ENCODE measurements around the gene CACNB2.

DNA sequence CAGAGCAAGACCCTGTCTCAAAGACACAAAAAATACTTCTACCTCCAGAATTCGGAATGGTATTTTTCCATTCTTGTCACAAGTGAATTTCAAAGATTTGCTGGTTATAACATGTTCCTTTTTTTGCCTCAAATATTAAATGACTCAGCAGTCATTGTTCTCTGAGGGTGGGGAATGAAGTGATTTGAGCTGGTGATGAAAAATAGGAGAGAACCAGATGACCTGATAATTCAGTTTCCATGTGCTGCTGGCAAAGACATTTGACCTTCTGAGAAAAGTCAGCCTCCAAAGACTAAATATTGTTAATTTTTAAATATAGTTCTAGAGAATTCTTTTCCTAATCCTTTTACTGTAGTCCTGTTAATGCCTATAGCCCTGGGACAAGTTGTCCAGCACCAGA, 78.9 kb downstream of the CACNB2 start:
- TF ChIP-seq, protein P1, sequence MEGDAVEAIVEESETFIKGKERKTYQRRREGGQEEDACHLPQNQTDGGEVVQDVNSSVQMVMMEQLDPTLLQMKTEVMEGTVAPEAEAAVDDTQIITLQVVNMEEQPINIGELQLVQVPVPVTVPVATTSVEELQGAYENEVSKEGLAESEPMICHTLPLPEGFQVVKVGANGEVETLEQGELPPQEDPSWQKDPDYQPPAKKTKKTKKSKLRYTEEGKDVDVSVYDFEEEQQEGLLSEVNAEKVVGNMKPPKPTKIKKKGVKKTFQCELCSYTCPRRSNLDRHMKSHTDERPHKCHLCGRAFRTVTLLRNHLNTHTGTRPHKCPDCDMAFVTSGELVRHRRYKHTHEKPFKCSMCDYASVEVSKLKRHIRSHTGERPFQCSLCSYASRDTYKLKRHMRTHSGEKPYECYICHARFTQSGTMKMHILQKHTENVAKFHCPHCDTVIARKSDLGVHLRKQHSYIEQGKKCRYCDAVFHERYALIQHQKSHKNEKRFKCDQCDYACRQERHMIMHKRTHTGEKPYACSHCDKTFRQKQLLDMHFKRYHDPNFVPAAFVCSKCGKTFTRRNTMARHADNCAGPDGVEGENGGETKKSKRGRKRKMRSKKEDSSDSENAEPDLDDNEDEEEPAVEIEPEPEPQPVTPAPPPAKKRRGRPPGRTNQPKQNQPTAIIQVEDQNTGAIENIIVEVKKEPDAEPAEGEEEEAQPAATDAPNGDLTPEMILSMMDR (IDR thresholded peaks at IDR 0.05): no peak
- TF ChIP-seq POLR2A (IDR thresholded peaks at IDR 0.05) (no peak), POLR2AphosphoS5 (IDR thresholded peaks at IDR 0.05) (no peak)

All from prostate gland (tissue), 2 donors.